ENCODE results near the gene ADIPOR2.

DNA sequence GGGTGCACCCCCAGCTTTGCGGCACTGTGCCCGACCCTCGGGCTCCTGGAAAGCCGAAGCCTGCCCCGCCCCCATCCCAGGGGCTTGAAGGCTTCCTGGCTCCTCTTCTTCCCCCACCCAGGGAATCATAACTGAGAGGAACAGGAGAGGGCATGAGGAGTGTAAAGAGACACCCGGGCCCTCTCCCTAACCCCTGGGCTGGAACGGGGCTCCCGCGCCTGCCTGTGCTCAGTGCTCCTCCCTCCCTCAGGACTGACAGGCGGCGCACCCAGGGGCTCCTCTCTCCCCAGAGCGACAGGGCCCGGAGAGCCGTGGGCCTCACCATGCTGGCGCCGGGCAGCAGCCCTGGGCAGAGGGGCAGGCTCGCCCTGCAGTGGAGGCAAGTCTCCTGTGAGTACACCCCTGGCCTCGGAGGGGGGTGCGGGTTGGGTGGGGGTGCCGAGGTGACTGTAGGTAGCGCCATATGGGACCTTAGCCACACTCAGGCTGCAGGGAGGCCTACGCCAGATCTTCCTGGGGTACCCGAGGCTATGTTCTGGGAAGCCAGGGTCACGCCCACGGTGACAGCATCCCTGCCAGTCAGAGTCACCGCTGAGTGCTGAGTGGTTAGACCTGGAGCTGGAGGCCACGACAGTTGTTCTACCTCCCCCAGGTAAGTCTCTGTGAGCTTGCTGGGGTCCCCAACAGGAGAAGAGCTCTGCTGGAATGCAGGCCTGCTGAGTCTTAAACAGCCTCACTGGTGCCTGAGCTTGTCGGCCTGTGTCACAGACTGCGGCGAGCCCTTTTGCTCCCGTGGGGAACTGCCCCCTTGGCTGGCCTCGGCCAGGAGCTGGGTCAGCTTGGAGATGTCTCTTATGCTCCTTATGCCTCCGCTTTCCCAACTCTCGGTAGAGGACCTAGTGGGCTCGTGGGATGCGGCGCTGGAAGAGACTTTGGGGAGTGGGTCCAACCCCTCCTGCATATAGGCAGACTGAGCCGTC lies 137.2 kb downstream of the ADIPOR2 start:
- TF ChIP-seq CTCF (IDR thresholded peaks at IDR 0.05) (no peak), POLR2A (IDR thresholded peaks at IDR 0.05) (no peak)

All from ovary (tissue), 3 donors.